ENCODE data around the gene TENT4B. TPM values are rescaled to one million over a fixed set of nuclear protein-coding genes. Genes with fewer than 3 reads are reported as not detected.

Gene TENT4B
- total and polyA plus RNA-seq, 4 donors, result 4.3 to 16.3 (median 8.4) TPM

GRCh38 chr16:50161950-50162349 is 8.8 kb downstream of the TENT4B start:
- peaks cover 2 to 13% (median 4%) of the 10 kb centered on the region in 5 donors for H3K4me1 ChIP-seq (ENCODE audit: control insufficient read depth in 5 of 5, insufficient read depth in 5 of 5, low read length in 5 of 5)
- H3K27ac ChIP-seq (ENCODE audit: low read depth in 1 of 2, low read length in 1 of 2), result no peak overlapping the region
- peaks cover 0 to 2% (median 0%) of the 10 kb centered on the region in 4 donors for H3K36me3 ChIP-seq (ENCODE audit: control insufficient read depth in 4 of 4, insufficient read depth in 4 of 4, low read length in 4 of 4)
- DNase-seq (no peak), ATAC-seq (ENCODE audit: insufficient read depth, low FRiP score) (no peak)
- no peaks in the 10 kb centered on the region for H3K9me3 ChIP-seq (ENCODE audit: control insufficient read depth in 4 of 4, insufficient read depth in 3 of 4, low read length in 3 of 4)
- H3K9ac ChIP-seq (ENCODE audit: insufficient read depth in 1 of 2, low read length in 2 of 2), result no peak overlapping the region
- 96 to 99% methylated on average over 2 of the region's 2 CpGs for WGBS, 2 donors
- H3K27me3 ChIP-seq (ENCODE audit: control insufficient read depth in 3 of 3, insufficient read depth in 3 of 3, low read length in 2 of 3), result no peaks in the 10 kb centered on the region
- H3K4me3 ChIP-seq, result no peak overlapping the region
- no peak for TF ChIP-seq CTCF (IDR thresholded peaks at IDR 0.05; ENCODE audit: control extremely low read depth, extremely low read depth)

GRCh38 chr16:50165473-50165872 is 12.4 kb downstream of the TENT4B start:
- 87 to 94% methylated on average over 2 of the region's 2 CpGs for WGBS, 2 donors
- DNase-seq (no peak), ATAC-seq (ENCODE audit: insufficient read depth, low FRiP score) (no peak)
- peaks cover 0 to 1% (median 0%) of the 10 kb centered on the region in 4 donors for H3K36me3 ChIP-seq (ENCODE audit: control insufficient read depth in 4 of 4, insufficient read depth in 4 of 4, low read length in 4 of 4)
- H3K27ac ChIP-seq (ENCODE audit: low read depth in 1 of 2, low read length in 1 of 2), result no peak overlapping the region
- H3K4me3 ChIP-seq, result no peak overlapping the region
- TF ChIP-seq CTCF (IDR thresholded peaks at IDR 0.05; ENCODE audit: control extremely low read depth, extremely low read depth), result no peak
- peaks cover 7 to 17% (median 9%) of the 10 kb centered on the region in 5 donors for H3K4me1 ChIP-seq (ENCODE audit: control insufficient read depth in 5 of 5, insufficient read depth in 5 of 5, low read length in 5 of 5)
- H3K27me3 ChIP-seq (ENCODE audit: control insufficient read depth in 3 of 3, insufficient read depth in 3 of 3, low read length in 2 of 3), result no peaks in the 10 kb centered on the region
- no peaks in the 10 kb centered on the region for H3K9me3 ChIP-seq (ENCODE audit: control insufficient read depth in 4 of 4, insufficient read depth in 3 of 4, low read length in 3 of 4)
- H3K9ac ChIP-seq (ENCODE audit: insufficient read depth in 1 of 2, low read length in 2 of 2), result no peak overlapping the region

- Histone ChIP-seq H3K4me1 (ENCODE audit: control insufficient read depth in 5 of 5, insufficient read depth in 5 of 5, low read length in 5 of 5) (peaks cover 5 to 13% (median 9%) of the 10 kb centered on the region in 5 donors), H3K27ac (ENCODE audit: low read depth in 1 of 2, low read length in 1 of 2) (no peak overlapping the region), H3K9me3 (ENCODE audit: control insufficient read depth in 4 of 4, insufficient read depth in 3 of 4, low read length in 3 of 4) (no peaks in the 10 kb centered on the region), H3K27me3 (ENCODE audit: control insufficient read depth in 3 of 3, insufficient read depth in 3 of 3, low read length in 2 of 3) (no peaks in the 10 kb centered on the region), H3K9ac (ENCODE audit: insufficient read depth in 1 of 2, low read length in 2 of 2) (no peak overlapping the region), H3K36me3 (ENCODE audit: control insufficient read depth in 4 of 4, insufficient read depth in 4 of 4, low read length in 4 of 4) (peaks cover 0 to 1% (median 0%) of the 10 kb centered on the region in 4 donors), H3K4me3 (no peak overlapping the region)
- no peak for TF ChIP-seq CTCF (IDR thresholded peaks at IDR 0.05; ENCODE audit: control extremely low read depth, extremely low read depth)
- DNase-seq, result no peak
- 75 to 80% methylated on average over 9 of the region's 9 CpGs for WGBS, 2 donors
- no peak for ATAC-seq (ENCODE audit: insufficient read depth, low FRiP score)
Observed at GRCh38 chr16:50166511-50167500, 13.7 kb downstream of the TENT4B start.

Data from lung (tissue), 12 donors.